Upper lobe of left lung (tissue), 4 donors: ENCODE measurements around the gene RHOC.

ENCODE experiments used
- CTCF ChIP-seq, 6 experiments: fragments of 450-650 bp in 4 of 6; fragments of 200-600 bp in 2 of 6; sonication (generic) in 2 of 6; IDR thresholded peaks; one replicate each; pipeline ENCODE4 v1.5.1; 2016 to 2019; ENCODE audit warnings: antibody characterized with exemption in 6 of 6
- EP300 ChIP-seq, 4 donors: sonication (generic); formaldehyde crosslinking; IDR thresholded peaks; one replicate each; pipeline ENCODE4 v1.5.1; 2017; ENCODE audit warnings: antibody characterized with exemption in 4 of 4, control low read depth in 2 of 4
- POLR2A ChIP-seq, 4 donors: fragments of 450-650 bp; IDR thresholded peaks; one replicate each; pipeline ENCODE4 v1.5.1; 2016 to 2017; ENCODE audit warnings: antibody characterized with exemption in 4 of 4, mild to moderate bottlenecking in 2 of 4
- POLR2AphosphoS5 ChIP-seq, 2 donors: sonication (generic); formaldehyde crosslinking; IDR thresholded peaks; one replicate each; pipeline ENCODE4 v1.5.1; 2017; ENCODE audit warnings: antibody characterized with exemption in 2 of 2

- TF ChIP-seq POLR2A (IDR thresholded peaks at IDR 0.05) = peak in 1 of 4 donors; percentile 8
- TF ChIP-seq CTCF (IDR thresholded peaks at IDR 0.05) = peak in 1 of 6 experiments; percentile 4
- TF ChIP-seq EP300 (IDR thresholded peaks at IDR 0.05) = no peak
- TF ChIP-seq POLR2AphosphoS5 (IDR thresholded peaks at IDR 0.05) = no peak
These were observed 7.7 kb upstream of the RHOC start for GRCh38 chr1:112714313-112715263.
